MCF 10A (cell line): ENCODE results near the gene DDX10. TPM values are rescaled to one million over a fixed set of nuclear protein-coding genes. Genes with fewer than 3 reads are reported as not detected.
A peak's percentile ranks its signal among the peaks of the same experiment; 100 is the strongest.

ENCODE experiments used
- BruUV-seq: library from RNA; stranded (reverse); fragments of 400-500 nt; replicated peaks from 2 replicates; lab custom pipeline; 2021; lab: Mats Ljungman, UMichigan
- CTCF ChIA-PET: fragments of 300-600 bp; sonication (Branson Sonifier 250); formaldehyde crosslinking; extraction: SDS; loops from one replicate; lab custom pipeline; 2021; ENCODE audit warnings: antibody characterized with exemption, inconsistent platforms; lab: Yijun Ruan, JAX
- POLR2A ChIA-PET: fragments of 300-600, 350-650 bp; sonication (Branson Sonifier 250); formaldehyde crosslinking; extraction: SDS; loops from one replicate; lab custom pipeline; 2020; ENCODE audit warnings: antibody characterized with exemption, inconsistent platforms; lab: Yijun Ruan, JAX
- DNase-seq: peaks from one replicate; pipeline ENCODE4 v3.0.0-alpha.2; 2018; ENCODE audit not compliant: unreplicated experiment
- H3K27ac Mint-ChIP-seq: one replicate; pipeline ENCODE4 v1.8.0; 2022; ENCODE audit warnings: mild to moderate bottlenecking, low read depth, mixed read lengths; ENCODE audit not compliant: unreplicated experiment
- H3K27me3 Mint-ChIP-seq: one replicate; pipeline ENCODE4 v1.8.0; 2022; ENCODE audit warnings: mixed read lengths; ENCODE audit not compliant: insufficient read depth, unreplicated experiment
- H3K36me3 Mint-ChIP-seq: one replicate; pipeline ENCODE4 v1.8.0; 2022; ENCODE audit warnings: mild to moderate bottlenecking, moderate library complexity, mixed read lengths; ENCODE audit not compliant: insufficient read depth, unreplicated experiment
- H3K4me1 Mint-ChIP-seq: one replicate; pipeline ENCODE4 v1.8.0; 2022; ENCODE audit warnings: mixed read lengths; ENCODE audit not compliant: insufficient read depth, unreplicated experiment
- H3K4me3 Mint-ChIP-seq: one replicate; pipeline ENCODE4 v1.8.0; 2022; ENCODE audit warnings: mild to moderate bottlenecking, moderate library complexity, mixed read lengths; ENCODE audit not compliant: unreplicated experiment
- H3K9me3 Mint-ChIP-seq: one replicate; pipeline ENCODE4 v1.8.0; 2022; ENCODE audit warnings: mixed read lengths; ENCODE audit not compliant: unreplicated experiment
- CTCF ChIP-seq: fragments of 200-600 bp; IDR thresholded peaks from one replicate; pipeline ENCODE4 v1.8.0; 2022; ENCODE audit warnings: antibody characterized with exemption, mild to moderate bottlenecking; ENCODE audit not compliant: unreplicated experiment
- intact Hi-C: fragments of 100-400 bp; cut with micrococcal nuclease; formaldehyde crosslinking; loops from 2 replicates; pipeline ENCODE4 v1.14.1; 2022
- total RNA-seq: library from RNA; stranded (reverse); gene quantifications from 2 replicates; pipeline ENCODE4 v1.2.3, GENCODE V29; 2022

Gene DDX10
- total RNA-seq, 1 experiment from 2014 or later: 113 TPM

GRCh38 chr11:108697872-108698473 lies 33.1 kb downstream of the DDX10 start:
- intact Hi-C loops: loop anchor here (1.0 to 10.0 kb wide), 7 partner anchors 173 to 1241 kb away; no protein-coding TSS in a partner anchor
- Mint-ChIP-seq H3K27ac (peak overlapping the region; percentile 82), H3K9me3 (no peaks in the 10 kb centered on the region), H3K4me3 (no peak overlapping the region), H3K4me1 (peaks cover 17% of the 10 kb centered on the region), H3K36me3 (peaks cover 34% of the 10 kb centered on the region), H3K27me3 (no peaks in the 10 kb centered on the region)
- ChIA-PET CTCF (interaction anchor here (0.6 to 2.5 kb wide), 34 partner anchors 12 to 1904 kb away, joined by 3 to 40 read pairs (median 3); no protein-coding TSS in a partner anchor), POLR2A (interaction anchor here (0.5 to 2.8 kb wide), 14 partner anchors 29 to 1426 kb away, joined by 3 to 34 read pairs (median 3); no protein-coding TSS in a partner anchor)
- DNase-seq: peak; percentile 78
- peak; percentile 93 for TF ChIP-seq CTCF
- BruUV-seq: no TSS peak

GRCh38 chr11:108698844-108699642 lies 34.2 kb downstream of the DDX10 start:
- CTCF ChIA-PET: interaction anchor here (0.6 to 2.5 kb wide), 24 partner anchors 11 to 1245 kb away, joined by 3 to 40 read pairs (median 4); no protein-coding TSS in a partner anchor
- peaks cover 25% of the 10 kb centered on the region for H3K4me1 Mint-ChIP-seq
- peak; percentile 52 for DNase-seq

GRCh38 chr11:108703916-108704315 lies 39.0 kb downstream of the DDX10 start:
- no TSS peak for BruUV-seq
- TF ChIP-seq CTCF: no peak
- Mint-ChIP-seq H3K4me1 (peaks cover 15% of the 10 kb centered on the region), H3K27ac (peak overlapping the region; percentile 18), H3K4me3 (no peak overlapping the region), H3K27me3 (no peaks in the 10 kb centered on the region), H3K36me3 (peaks cover 43% of the 10 kb centered on the region), H3K9me3 (no peaks in the 10 kb centered on the region)
- ChIA-PET CTCF (interaction anchor here (0.6 to 0.7 kb wide), 3 partner anchors 32 to 1247 kb away, joined by 3 to 5 read pairs (median 5); no protein-coding TSS in a partner anchor), POLR2A (interaction anchor here (0.6 to 1.2 kb wide), 3 partner anchors 45 to 1235 kb away, joined by 3 to 5 read pairs (median 4); no protein-coding TSS in a partner anchor)
- intact Hi-C loops: no loop called here
- peak; percentile 21 for DNase-seq

More at GRCh38 chr11:108698844-108699642, 34.2 kb downstream of the DDX10 start:
- Mint-ChIP-seq H3K4me3 (peak overlapping the region; percentile 47), H3K36me3 (peaks cover 24% of the 10 kb centered on the region), H3K27me3 (no peaks in the 10 kb centered on the region), H3K9me3 (no peaks in the 10 kb centered on the region), H3K27ac (peak overlapping the region; percentile 82)
- BruUV-seq: no TSS peak
- POLR2A ChIA-PET: interaction anchor here (0.8 to 2.8 kb wide), 9 partner anchors 10 to 1425 kb away, joined by 3 to 34 read pairs (median 4); no protein-coding TSS in a partner anchor
- TF ChIP-seq CTCF: no peak
- intact Hi-C loops: loop anchor here (1.0 to 10.0 kb wide), 7 partner anchors 172 to 1240 kb away; no protein-coding TSS in a partner anchor
